ENCODE measurements around the gene KCNMA1.

Gene KCNMA1

DNA sequence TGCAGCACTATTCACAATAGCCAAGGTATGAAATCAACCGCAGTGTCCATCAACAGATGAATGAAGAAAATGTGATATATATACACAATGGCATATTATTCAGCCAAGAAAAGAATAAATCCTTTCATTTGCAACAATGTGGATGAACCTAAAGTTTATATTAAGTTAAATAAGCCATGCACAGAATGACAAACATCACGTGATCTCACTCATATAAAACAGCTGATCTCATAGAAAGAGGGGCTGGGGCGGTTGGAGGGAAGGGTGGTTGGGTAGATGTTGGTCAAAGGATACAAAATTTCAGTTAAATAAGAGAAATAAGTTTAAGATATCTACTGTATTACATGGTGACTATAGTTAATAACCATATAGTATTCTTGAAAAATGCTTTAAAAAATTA, 502.1 kb downstream of the KCNMA1 start:
- DNase-seq = no peak

GRCh38 chr10:77131214-77131613, 506.4 kb downstream of the KCNMA1 start:
- DNase-seq = no peak

DNA sequence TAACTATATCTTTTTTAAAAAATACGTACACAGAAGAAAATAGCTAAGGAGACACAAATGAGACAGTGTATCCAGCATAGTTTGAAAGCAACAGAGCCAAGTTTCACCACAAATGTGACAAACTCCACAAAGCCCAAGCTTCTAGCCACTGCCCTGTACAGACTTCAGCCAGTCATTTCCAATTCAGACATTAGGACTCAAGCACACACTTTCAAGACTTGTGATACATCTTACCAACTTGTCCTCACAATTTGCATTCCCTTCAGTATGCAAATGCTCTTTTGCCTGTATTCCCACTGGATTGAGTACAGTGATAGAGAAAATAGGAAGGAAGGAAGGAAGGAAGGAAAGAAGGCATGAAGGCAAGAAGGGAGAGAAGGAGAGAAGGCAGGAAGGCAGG, 510.4 kb downstream of the KCNMA1 start:
- DNase-seq = no peak

- DNase-seq = no peak
Observed at GRCh38 chr10:77125231-77125630, 512.4 kb downstream of the KCNMA1 start.

GRCh38 chr10:77123330-77123729, 514.3 kb downstream of the KCNMA1 start:
- DNase-seq = no peak

DNA sequence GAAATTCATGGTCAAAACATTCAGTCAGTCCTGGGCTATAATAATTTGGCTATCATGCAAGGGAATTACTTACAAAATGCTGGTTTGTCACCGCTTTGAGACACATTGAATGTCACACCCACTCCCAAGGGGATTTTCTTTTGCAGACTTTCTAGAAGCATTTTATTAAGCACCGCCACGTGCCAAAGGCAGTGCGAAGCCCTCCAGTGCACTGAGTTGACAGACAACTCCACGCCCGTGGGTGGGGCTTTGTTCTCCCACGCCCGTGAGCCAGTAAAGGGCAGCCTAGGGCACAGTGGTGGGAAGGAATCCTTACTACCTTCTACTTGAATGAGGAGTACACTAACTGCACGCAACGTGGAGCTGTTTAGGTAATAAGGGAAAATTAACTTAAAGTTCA, 515.8 kb downstream of the KCNMA1 start:
- no peak for DNase-seq

DNA sequence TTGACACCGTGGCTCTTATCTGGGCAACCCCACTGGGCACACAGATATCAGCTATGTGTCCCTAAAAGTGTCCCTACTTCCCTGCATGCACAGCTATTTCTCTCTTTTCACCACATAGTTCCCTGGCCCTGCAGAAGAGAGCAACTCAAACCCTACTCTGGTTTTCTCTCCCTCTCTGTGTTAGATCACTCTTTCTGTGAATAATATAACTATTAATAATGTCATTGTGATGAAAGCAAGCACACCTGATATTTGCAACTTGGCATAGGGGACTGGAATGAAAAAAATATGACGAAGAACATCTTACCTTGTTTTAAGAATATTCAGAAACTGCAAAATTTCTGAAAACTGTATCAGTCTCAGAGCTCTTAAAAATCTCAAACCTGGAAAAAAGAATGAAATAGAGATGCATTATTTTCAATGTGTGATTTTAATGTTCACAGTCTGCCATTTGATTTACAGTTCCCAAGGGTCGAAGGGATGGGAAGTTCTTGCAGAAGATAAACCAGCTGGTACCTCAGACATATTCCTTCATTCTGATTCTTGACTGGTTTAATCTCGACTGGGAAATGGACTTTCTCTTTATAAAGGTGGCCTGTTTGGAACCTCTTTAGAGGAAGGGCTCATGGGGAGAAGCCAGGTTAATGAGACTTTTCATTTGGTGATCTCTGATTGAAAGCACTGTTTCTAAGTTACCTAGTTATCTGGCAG, 516.8 kb downstream of the KCNMA1 start:
- DNase-seq = no peak

GRCh38 chr10:77120012-77120411, 517.6 kb downstream of the KCNMA1 start:
- no peak for DNase-seq

GRCh38 chr10:77118603-77119282, 518.9 kb downstream of the KCNMA1 start:
- no peak for DNase-seq

GRCh38 chr10:77117501-77117900, 520.1 kb downstream of the KCNMA1 start:
- no peak for DNase-seq

DNA sequence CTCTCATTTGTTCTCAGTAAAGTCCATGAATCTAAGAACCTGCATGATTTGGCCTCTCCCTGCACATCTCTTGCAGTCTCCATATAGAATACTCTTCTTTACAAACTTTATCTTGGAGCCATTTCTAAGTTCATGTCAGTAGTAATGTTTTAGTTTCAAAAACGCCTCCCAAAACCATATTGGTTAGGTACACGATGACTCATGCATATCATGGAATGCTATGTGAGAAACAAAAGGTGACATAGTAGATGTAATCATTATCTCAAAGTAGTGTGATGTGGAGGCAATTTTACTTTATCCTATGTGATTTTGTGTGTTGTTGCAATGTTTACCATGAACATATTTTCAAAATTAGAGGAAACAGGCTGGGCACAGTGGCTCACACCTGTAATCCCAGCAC, 520.7 kb downstream of the KCNMA1 start:
- DNase-seq = no peak

- DNase-seq = no peak
Observed at GRCh38 chr10:77114181-77114821, 523.3 kb downstream of the KCNMA1 start.

DNA sequence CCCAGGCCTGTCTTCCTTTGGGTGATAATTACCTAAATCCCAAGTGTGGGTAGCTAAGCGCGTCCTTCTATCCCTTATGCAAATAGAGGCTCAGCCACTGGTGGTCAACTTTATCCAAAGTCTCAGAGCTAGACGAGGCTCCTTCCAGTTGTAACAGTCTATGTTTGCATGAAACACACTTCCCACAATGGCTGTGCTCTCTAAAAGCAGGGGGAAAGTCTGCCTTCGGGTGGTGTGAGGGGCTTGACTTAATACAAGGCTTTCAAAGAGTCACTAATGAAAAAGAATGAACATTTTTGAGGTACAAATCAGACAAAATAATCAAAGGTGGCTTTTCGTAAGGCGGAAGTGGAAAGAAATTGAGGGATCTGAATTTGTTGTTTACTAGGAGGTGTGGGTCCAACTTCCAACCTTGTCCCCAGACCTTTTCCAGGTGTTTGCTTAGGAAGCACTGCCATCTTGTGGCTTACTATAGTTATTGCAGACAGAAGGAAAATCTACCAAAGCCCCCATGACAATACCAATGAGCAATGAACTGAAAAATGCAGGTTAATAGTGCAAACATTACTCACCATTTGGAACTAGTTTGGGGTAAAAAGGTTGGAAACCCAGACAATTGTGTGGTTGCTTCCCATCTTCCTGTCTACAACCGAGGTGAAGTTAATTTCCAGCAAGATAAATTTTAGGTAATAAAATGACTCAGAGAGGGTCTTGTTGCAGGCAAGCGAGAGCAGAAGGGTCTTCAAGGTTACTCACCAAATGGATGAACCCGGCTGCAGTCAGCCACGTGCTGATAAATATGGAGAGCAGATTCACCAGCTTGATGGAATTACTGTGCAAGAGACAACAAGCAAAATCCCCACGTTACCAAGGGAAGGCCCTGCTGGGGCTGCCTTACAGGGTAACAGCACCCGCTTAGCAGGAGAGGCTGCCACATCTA, 525.7 kb downstream of the KCNMA1 start:
- DNase-seq = peak in 1 of 56 donors; percentile 7

DNA sequence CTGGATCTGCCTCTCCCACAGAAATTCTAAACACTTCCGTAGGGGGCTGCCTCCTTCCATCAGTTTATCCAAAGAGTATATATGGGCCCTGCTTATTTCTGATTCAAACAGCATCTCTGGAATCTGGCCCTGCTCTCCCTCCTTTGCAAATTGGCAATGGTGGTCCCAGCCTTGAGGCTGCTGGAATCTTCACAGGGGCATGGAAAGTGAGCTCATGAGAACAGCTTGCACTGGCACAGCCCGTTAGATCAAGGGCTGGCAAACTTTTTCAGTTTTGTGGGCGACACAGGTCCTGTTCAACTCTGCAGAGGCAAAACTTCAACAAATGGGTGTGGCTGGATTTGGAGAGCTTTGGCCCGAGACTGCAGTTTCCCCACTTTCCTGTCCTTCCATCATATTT, 526.9 kb downstream of the KCNMA1 start:
- no peak for DNase-seq

- no peak for DNase-seq
Observed at GRCh38 chr10:77109351-77109994, 528.1 kb downstream of the KCNMA1 start.

- DNase-seq = no peak
Observed at GRCh38 chr10:77106676-77107075, 530.9 kb downstream of the KCNMA1 start.

DNA sequence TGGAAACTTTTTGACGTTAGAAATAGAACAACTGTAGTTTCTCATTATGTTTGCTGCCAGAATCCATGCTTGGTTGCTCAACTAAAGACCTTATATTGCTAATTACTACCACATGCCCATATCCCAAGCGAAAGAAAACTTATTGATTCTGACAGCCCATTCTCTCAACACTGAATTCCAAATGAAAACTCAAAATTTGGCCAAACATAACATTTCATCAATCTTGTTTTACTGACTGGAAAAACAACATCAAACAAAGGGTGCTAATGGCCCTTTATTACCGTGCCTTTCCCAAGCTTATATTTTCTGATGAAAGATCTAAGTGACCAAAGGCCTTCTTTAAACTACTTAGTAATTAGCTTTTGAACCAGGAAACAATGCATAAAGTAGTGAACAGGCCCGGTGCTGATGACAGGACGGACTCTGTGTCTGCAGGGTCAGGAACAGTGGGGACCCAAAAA, 531.8 kb downstream of the KCNMA1 start:
- DNase-seq = no peak

DNA sequence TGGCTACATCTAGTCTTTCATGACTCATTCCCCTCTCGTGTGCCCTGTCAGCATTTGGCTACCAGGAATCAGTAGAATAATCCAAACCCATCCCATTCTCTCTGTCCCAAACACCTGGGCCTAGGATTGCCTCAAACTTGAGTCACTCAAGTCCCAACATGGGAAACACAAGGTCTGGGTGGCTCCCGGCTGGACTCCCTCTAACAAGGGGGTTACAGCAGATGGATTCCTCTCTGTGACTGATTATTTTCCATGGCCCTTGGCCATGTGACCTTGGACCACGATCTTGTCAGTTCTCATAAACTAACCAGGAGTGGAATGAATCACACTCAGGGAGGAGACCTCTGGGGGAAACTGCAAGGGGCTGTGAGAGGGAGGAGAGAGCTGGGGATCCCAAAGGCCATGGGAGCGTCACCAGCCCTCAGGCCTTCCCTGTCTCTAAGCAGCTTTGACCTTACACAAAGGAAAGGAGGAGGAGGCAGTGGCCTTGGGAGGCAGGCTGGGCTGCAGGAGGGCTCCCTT, 533.1 kb downstream of the KCNMA1 start:
- DNase-seq = no peak

GRCh38 chr10:77103213-77103612, 534.4 kb downstream of the KCNMA1 start:
- no peak for DNase-seq

DNA sequence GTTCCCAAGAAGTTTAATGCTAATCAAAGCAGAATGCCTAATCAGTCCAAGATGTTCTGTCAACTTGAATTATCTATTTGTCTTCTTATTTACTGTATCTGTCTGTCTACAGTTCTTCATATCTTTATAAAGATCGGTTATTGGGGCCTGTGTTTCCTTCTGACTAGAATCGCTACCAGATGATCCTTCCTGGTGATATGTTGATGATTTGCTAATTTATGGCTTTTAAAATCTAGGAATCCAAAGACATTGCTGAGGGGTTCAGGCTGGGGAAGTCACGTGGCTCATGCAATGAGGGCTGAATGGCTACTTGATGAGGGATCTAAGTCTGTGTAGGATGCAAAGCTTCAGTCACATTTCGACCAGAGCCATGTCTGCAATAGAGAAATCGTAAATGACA, 536.3 kb downstream of the KCNMA1 start:
- no peak for DNase-seq

GRCh38 chr10:77099136-77099535, 538.5 kb downstream of the KCNMA1 start:
- DNase-seq = no peak
